Measurements from ENCODE around the gene MX1. TPM values are rescaled to one million over a fixed set of nuclear protein-coding genes. Genes with fewer than 3 reads are reported as not detected.

Gene MX1
- total RNA-seq, 1 donor from 2014 or later: 4.5 TPM

- Mint-ChIP-seq H3K9me3 (ENCODE audit: unreplicated experiment) (no peaks in the 10 kb centered on the region), H3K4me3 (ENCODE audit: unreplicated experiment) (no peak overlapping the region), H3K27ac (ENCODE audit: unreplicated experiment) (no peak overlapping the region), H3K36me3 (ENCODE audit: low read depth, unreplicated experiment) (no peaks in the 10 kb centered on the region), H3K27me3 (ENCODE audit: unreplicated experiment) (peaks cover 3% of the 10 kb centered on the region), H3K4me1 (ENCODE audit: unreplicated experiment) (no peaks in the 10 kb centered on the region)
- no peak for DNase-seq (ENCODE audit: low spot score)
- TF ChIP-seq CTCF (IDR thresholded peaks at IDR 0.05; ENCODE audit: unreplicated experiment): no peak
Observed at GRCh38 chr21:41403966-41404365, 22.1 kb upstream of the MX1 start.

GRCh38 chr21:41405321-41405720 is 20.7 kb upstream of the MX1 start:
- DNase-seq (ENCODE audit: low spot score): no peak
- TF ChIP-seq CTCF (IDR thresholded peaks at IDR 0.05; ENCODE audit: unreplicated experiment): no peak
- Mint-ChIP-seq H3K36me3 (ENCODE audit: low read depth, unreplicated experiment) (no peaks in the 10 kb centered on the region), H3K4me1 (ENCODE audit: unreplicated experiment) (no peaks in the 10 kb centered on the region), H3K27ac (ENCODE audit: unreplicated experiment) (no peak overlapping the region), H3K27me3 (ENCODE audit: unreplicated experiment) (peaks cover 3% of the 10 kb centered on the region), H3K9me3 (ENCODE audit: unreplicated experiment) (no peaks in the 10 kb centered on the region), H3K4me3 (ENCODE audit: unreplicated experiment) (no peak overlapping the region)

- Mint-ChIP-seq H3K4me3 (ENCODE audit: unreplicated experiment) (no peak overlapping the region), H3K9me3 (ENCODE audit: unreplicated experiment) (no peaks in the 10 kb centered on the region), H3K36me3 (ENCODE audit: low read depth, unreplicated experiment) (no peaks in the 10 kb centered on the region), H3K27me3 (ENCODE audit: unreplicated experiment) (peaks cover 7% of the 10 kb centered on the region), H3K27ac (ENCODE audit: unreplicated experiment) (no peak overlapping the region), H3K4me1 (ENCODE audit: unreplicated experiment) (peaks cover 6% of the 10 kb centered on the region)
- DNase-seq (ENCODE audit: low spot score): no peak
- no peak for TF ChIP-seq CTCF (IDR thresholded peaks at IDR 0.05; ENCODE audit: unreplicated experiment)
Observed at GRCh38 chr21:41406340-41406739, 19.7 kb upstream of the MX1 start.

GRCh38 chr21:41407541-41408460 is 18.2 kb upstream of the MX1 start:
- Mint-ChIP-seq H3K9me3 (ENCODE audit: unreplicated experiment) (no peaks in the 10 kb centered on the region), H3K27me3 (ENCODE audit: unreplicated experiment) (peaks cover 7% of the 10 kb centered on the region), H3K36me3 (ENCODE audit: low read depth, unreplicated experiment) (no peaks in the 10 kb centered on the region), H3K4me3 (ENCODE audit: unreplicated experiment) (no peak overlapping the region), H3K27ac (ENCODE audit: unreplicated experiment) (no peak overlapping the region), H3K4me1 (ENCODE audit: unreplicated experiment) (peaks cover 13% of the 10 kb centered on the region)
- DNase-seq (ENCODE audit: low spot score): no peak
- no peak for TF ChIP-seq CTCF (IDR thresholded peaks at IDR 0.05; ENCODE audit: unreplicated experiment)

DNA sequence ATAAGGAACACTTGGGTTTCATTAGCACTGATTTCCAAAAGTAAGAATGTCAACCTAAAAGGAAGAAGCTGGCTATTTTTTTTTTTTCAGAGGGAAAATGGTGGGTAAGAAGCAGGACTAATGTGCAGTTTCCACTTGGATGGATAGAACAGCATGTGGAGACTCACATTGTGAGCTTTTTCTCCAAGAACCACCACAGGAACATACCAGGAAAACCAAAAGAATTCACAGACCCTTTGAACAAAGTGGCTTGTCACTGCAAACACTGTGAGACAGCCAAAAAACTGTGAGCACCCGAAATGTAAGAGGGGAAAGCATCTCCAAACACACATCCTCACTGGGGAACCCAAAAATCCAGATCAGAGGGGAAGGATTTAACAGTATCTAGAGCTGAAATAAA is 15.7 kb upstream of the MX1 start:
- no peak for DNase-seq (ENCODE audit: low spot score)
- H3K36me3 Mint-ChIP-seq (ENCODE audit: low read depth, unreplicated experiment): no peaks in the 10 kb centered on the region
- no peak overlapping the region for H3K4me3 Mint-ChIP-seq (ENCODE audit: unreplicated experiment)
- H3K4me1 Mint-ChIP-seq (ENCODE audit: unreplicated experiment): peaks cover 13% of the 10 kb centered on the region
- H3K27me3 Mint-ChIP-seq (ENCODE audit: unreplicated experiment): peaks cover 4% of the 10 kb centered on the region
- TF ChIP-seq CTCF (IDR thresholded peaks at IDR 0.05; ENCODE audit: unreplicated experiment): no peak
- H3K9me3 Mint-ChIP-seq (ENCODE audit: unreplicated experiment): no peaks in the 10 kb centered on the region
- H3K27ac Mint-ChIP-seq (ENCODE audit: unreplicated experiment): no peak overlapping the region
